Measurements from ENCODE around the gene NSL1.
"Not testable (repeated sequence)": the region's sequence is repeated elsewhere in the genome, so short reads cannot be mapped to it uniquely, and the experiment has no call there.

Gene NSL1

DNA sequence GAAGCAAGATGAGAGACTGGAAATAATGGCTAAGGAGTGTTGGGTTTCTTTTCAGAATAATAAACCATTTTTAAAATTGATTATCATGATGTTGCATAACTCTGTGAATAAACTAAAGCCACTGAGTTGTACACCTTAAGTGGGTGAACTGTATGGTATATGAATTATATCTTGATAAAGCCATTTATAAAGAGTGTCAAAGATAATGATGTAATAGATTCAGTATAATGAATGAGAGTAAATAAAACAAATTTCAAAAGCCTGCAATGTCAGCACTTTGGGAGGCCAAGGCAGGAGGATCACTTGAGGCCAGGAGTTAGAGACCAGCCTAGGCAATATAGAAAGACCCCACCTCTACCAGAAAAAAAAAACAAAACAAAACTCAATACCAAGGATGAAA, 16.3 kb downstream of the NSL1 start:
- TF ChIP-seq, protein P1, sequence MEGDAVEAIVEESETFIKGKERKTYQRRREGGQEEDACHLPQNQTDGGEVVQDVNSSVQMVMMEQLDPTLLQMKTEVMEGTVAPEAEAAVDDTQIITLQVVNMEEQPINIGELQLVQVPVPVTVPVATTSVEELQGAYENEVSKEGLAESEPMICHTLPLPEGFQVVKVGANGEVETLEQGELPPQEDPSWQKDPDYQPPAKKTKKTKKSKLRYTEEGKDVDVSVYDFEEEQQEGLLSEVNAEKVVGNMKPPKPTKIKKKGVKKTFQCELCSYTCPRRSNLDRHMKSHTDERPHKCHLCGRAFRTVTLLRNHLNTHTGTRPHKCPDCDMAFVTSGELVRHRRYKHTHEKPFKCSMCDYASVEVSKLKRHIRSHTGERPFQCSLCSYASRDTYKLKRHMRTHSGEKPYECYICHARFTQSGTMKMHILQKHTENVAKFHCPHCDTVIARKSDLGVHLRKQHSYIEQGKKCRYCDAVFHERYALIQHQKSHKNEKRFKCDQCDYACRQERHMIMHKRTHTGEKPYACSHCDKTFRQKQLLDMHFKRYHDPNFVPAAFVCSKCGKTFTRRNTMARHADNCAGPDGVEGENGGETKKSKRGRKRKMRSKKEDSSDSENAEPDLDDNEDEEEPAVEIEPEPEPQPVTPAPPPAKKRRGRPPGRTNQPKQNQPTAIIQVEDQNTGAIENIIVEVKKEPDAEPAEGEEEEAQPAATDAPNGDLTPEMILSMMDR (IDR thresholded peaks at IDR 0.05; ENCODE audit: low read depth, low read length, missing control alignments), result no peak
- no peak for DNase-seq (ENCODE audit: low read depth)
- in situ Hi-C loops (cut with HindIII; ENCODE audit: low sequenced_read_pairs), result no loop called here
- no peak overlapping the region for H3K4me3 ChIP-seq (ENCODE audit: low read depth, low read length)

GRCh38 chr1:212774584-212774983, 17.0 kb downstream of the NSL1 start:
- DNase-seq (ENCODE audit: low read depth), result no peak
- TF ChIP-seq, protein P1 (IDR thresholded peaks at IDR 0.05; ENCODE audit: low read depth, low read length, missing control alignments), result no peak
- H3K4me3 ChIP-seq (ENCODE audit: low read depth, low read length), result no peak overlapping the region
- in situ Hi-C loops (cut with HindIII; ENCODE audit: low sequenced_read_pairs), result no loop called here

GRCh38 chr1:212773011-212773410, 18.6 kb downstream of the NSL1 start:
- H3K4me3 ChIP-seq (ENCODE audit: low read depth, low read length), result no peak overlapping the region
- TF ChIP-seq, protein P1 (IDR thresholded peaks at IDR 0.05; ENCODE audit: low read depth, low read length, missing control alignments), result no peak
- DNase-seq (ENCODE audit: low read depth), result no peak
- in situ Hi-C loops (cut with HindIII; ENCODE audit: low sequenced_read_pairs), result no loop called here

DNA sequence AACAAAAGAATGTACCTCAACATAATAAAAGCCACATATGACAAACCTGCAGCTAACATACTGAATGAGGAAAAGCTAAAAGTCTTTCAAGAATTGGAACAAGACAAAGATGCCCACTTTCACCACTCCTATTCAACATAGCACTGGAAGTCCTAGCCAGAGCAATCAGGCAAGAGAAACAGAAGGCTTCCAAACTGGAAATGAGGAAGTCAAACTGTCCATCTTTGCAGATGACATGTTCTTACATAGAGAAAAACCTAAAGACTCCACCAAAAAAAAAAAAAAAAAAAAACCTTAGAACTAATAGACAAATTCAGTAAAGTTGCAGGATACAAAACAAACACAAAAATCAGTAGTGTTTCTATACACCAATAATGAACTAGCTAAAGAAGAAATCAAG, 20.2 kb downstream of the NSL1 start:
- TF ChIP-seq, protein P1 (IDR thresholded peaks at IDR 0.05; ENCODE audit: low read depth, low read length, missing control alignments), result no peak
- in situ Hi-C loops (cut with HindIII; ENCODE audit: low sequenced_read_pairs), result no loop called here
- DNase-seq (ENCODE audit: low read depth), result no peak

DNA sequence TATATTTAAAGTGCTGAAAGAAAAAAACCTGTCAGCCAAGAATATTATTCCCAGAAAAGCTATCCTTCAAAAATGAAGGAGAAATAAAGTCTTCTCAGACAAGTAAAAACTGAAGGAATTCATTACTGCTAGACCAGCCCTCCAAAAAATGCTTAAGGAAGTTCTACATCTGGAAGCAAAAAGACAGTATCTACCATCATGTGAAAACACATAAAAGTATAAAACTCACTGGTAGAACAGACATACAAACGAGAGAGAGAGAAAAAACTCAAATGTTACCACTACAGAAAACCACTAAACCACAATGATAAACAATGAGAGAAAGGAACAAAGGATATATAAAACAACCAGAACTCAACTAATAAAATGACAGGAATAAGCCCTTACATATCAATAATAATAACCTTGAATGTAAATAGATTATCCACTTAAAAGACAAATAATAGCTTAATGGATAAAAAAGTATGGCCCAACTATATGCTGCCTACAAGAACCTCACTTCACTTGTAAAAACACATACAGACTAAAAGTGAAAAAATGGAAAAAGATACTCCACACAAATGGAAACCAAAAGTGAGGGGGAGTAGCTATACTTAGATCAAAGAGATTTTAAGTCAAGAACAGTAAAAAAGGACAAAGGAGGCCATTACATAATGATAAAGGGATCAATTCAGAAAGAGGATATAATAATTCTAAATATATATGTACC, 22.0 kb downstream of the NSL1 start:
- TF ChIP-seq, protein P1 (IDR thresholded peaks at IDR 0.05; ENCODE audit: low read depth, low read length, missing control alignments), result no peak
- in situ Hi-C loops (cut with HindIII; ENCODE audit: low sequenced_read_pairs), result no loop called here
- no peak for DNase-seq (ENCODE audit: low read depth)
- H3K4me3 ChIP-seq (ENCODE audit: low read depth, low read length), result no peak overlapping the region

More for the DNA sequence above, 20.2 kb downstream of the NSL1 start:
- no peak overlapping the region for H3K4me3 ChIP-seq (ENCODE audit: low read depth, low read length)

GRCh38 chr1:212766825-212767224, 24.8 kb downstream of the NSL1 start:
- in situ Hi-C loops (cut with HindIII; ENCODE audit: low sequenced_read_pairs); DNase-seq (ENCODE audit: low read depth); H3K4me3 ChIP-seq (ENCODE audit: low read depth, low read length): not testable (repeated sequence)

DNA sequence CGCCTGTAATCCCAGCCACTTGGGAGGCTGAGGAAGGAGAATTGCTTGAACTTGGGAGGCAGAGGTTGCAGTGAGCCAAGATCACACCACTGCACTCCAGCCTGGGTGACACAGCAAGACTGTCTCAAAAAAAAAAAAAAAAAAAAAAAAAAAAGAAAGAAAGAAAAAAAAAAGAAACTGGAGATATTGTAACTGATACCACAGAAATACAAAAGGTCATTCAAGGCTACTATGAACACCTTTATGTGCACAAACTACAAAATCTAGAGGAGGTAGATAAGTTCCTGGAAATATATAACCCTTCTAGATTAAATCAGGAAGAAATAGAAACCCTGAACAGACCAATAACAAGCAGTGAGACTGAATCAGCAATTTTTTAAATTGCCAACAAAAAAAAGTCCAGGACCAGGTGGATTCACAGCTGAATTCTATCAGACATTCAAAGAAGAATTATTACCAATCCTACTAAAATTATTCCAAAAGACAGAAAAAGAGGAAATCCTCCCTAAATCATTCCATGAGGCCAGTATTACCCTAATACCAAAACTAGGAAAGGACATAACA, 26.8 kb downstream of the NSL1 start:
- in situ Hi-C loops (cut with HindIII; ENCODE audit: low sequenced_read_pairs), result loop anchor here (5.0 kb wide), 1 partner anchor 87 kb away; no protein-coding TSS in a partner anchor
- H3K4me3 ChIP-seq (ENCODE audit: low read depth, low read length); DNase-seq (ENCODE audit: low read depth): not testable (repeated sequence)

Data from astrocyte of the cerebellum (primary cell).